NCI-H510A treated with DMSO at 0.1 percent for 48 hours (cell line): ENCODE measurements around the gene PNMA8B.
A peak's percentile ranks its signal among the peaks of the same experiment; 100 is the strongest.

Experiments
- DNase-seq: peaks from one replicate; lab custom pipeline; 2025; lab: John Stamatoyannopoulos, UW

The PNMA8B gene

DNA sequence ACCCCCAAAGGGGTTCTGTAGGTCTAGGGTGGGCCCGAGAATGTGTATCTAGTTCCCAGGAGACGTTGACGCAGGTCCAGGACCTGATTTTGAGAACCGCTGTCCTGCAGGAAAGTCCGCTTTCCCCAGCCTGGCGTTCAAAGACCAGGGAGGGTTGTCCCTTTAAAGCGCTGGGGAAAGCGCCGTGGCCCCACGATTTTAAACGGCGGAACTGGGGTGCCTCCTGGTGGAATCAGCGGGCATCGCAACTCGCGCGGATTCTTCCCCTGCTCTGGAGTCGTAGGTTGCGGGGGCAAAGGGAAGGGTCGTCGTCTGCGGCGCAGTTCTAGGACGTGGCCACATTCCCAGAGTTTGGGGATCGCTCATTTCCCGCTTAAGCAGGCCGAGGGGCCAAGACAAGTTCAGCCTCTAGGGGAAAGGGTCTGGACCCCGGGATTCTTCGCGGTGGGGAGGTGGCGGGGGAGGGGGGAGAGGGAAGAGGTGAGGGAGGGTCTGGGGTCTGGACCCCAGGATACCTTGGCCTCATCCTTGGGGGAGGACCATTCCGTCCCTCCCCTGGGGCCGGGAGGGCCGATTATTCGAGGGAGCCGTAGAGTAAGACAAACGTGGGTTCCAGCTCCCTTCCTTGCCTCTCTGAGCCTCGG is 7.7 kb downstream of the PNMA8B start:
- peak; percentile 64 for DNase-seq

DNA sequence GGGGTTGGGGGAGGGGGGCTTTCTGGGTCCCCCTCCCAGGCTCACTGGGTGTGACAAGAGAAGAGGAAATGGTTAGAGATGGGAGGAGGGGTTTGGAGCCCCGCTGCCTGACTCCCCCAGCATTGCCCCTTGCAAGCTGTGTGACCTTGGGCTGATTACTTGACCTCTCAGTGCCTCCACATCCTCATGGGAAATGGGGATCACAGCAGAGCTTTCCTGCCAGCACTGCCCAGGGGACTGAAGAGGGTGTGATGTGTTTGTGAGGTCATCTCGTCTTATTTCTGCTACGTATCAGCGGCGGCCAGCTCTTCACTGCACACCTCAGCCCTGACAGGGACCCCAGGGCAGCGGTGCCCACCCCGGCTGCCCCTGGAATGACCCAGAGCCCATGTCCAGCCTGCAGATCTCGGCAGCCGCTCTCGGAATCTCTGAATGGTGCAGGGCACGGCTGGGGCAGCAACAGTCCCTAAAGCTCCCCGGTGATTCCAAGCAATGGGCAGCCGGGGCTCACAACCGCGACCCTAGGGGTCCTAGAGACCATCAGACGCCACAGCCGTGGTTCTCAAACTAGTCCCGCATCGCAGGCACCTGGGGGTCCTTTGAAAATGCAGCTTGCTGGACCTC is 8.4 kb downstream of the PNMA8B start:
- DNase-seq, result no peak

DNA sequence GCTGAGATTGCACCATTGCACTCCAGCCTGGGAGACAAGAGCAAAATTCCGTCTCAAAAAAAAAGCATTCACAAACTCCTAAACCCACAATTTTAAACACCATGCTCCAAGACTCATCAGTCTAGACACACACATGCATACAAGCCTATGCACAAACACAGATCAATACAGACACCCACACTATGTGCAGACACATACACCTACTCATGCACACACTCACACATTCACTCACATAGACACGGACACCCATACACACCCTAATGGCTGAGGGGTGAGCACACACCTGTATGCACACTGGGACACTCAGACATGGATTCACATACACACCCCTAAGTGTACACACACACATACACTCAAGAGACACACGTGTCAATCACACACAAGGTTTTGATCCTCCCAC is 9.3 kb downstream of the PNMA8B start:
- DNase-seq, result no peak

DNA sequence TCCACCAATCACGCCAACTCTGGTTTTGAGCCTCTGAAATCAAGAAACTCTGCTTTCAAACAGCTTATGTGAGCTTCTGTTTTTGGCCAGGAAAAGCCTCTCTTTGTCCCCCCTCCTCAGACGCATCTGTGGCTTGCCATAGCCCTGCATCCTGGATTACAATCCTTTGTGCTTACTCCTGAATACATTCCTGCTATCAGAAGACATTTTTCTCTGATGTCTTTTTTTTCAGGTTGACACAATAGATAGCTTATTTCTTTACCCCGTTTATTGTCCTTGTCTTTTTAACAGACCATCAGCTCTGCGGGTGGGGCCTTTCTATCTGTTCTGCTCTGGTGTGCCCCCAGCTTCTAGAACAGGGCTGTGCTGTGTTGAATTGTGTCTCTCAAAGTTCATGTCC is 11.0 kb downstream of the PNMA8B start:
- no peak for DNase-seq

DNA sequence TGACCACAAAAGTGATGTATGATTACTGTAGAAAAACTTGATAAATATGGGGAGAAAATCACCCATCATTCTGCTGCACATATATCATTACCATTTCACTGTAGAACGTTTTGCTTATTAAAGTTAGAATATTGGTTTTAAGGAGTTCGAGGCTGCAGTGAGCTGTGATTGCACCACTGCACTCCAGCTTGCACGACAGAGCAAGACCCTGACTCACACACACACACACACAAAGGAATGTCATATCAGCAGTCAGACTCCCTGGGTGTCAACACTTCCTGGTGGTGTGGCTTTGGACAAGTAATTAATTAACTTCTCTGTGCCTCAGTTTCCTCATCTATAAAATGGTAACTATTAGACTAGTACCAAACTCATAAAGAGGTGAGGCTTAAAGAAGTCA is 13.0 kb downstream of the PNMA8B start:
- no peak for DNase-seq

DNA sequence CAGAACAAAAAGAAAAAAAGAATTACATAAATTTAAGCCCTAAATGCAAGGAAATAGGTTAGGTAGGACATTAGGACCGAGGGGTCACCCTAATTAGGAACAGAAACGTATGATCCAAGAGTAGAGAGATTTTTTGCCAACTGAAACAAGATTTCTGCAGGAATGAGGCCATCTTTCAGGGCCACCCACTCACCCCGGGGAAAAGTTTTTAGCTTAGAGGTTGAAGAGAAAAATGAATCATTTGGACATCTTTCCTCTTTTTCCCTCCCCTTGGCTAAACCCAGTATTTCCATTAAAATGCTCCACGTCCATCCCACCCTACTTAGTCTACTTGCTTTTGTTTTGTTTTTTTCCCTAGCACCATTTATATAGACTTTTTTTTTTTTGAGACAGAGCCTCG is 13.7 kb downstream of the PNMA8B start:
- no peak for DNase-seq

- no peak for DNase-seq
These were observed 14.3 kb downstream of the PNMA8B start for GRCh38 chr19:46481223-46481848.

GRCh38 chr19:46480415-46480814 is 15.3 kb downstream of the PNMA8B start:
- peak; percentile 30 for DNase-seq

DNA sequence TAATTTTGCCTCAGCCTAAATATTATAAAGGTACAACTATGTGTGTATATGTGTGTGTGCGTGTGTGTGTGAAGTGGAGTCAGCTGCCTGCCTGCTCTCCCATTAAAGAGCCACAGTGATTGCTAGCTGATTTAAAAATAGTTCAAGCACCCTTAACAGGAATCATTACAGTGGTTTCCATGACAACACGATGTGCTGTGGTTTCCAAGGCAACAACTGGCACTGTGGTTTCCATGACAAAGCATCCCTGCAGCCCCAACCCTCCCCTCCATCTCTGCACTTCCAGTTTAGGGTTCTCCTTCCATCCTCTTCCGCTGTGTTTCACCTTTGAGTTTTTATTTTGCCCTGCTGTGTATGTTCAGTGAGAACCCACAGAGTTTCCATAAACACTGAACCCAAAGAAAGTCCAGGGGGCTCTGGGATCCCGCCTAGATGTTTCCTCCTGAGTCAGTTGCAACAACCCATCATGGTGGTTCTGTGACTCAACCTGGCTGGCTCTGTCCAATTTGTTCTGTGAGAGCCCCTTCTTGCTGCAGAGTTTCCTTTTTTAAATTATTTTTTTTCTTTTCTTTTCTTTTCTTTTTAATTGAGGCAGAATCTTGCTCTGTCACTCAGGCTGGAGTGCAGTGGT is 17.2 kb downstream of the PNMA8B start:
- peak; percentile 20 for DNase-seq

GRCh38 chr19:46475986-46476385 is 19.7 kb downstream of the PNMA8B start:
- no peak for DNase-seq

DNA sequence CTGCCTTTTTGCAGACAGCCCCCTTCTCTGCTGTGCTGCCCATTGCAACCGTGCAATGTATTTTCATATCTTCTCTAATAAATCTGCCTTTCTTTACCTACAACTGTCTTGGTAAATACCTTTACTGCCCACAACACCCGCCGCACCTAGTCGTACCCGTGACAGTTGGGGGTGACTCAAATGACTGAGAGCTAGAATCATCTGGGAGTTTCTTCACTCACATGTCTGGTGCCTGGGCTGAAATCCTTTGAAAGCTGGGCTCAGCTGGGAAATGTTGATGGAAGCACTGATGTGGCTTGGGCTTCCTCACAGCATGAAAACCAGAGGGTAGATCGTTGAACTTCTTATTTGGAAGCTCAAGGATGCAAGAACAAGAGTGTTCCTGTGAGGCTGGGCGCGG is 21.5 kb downstream of the PNMA8B start:
- DNase-seq, result no peak

- DNase-seq, result no peak
These were observed 23.1 kb downstream of the PNMA8B start for GRCh38 chr19:46472592-46472991.

DNA sequence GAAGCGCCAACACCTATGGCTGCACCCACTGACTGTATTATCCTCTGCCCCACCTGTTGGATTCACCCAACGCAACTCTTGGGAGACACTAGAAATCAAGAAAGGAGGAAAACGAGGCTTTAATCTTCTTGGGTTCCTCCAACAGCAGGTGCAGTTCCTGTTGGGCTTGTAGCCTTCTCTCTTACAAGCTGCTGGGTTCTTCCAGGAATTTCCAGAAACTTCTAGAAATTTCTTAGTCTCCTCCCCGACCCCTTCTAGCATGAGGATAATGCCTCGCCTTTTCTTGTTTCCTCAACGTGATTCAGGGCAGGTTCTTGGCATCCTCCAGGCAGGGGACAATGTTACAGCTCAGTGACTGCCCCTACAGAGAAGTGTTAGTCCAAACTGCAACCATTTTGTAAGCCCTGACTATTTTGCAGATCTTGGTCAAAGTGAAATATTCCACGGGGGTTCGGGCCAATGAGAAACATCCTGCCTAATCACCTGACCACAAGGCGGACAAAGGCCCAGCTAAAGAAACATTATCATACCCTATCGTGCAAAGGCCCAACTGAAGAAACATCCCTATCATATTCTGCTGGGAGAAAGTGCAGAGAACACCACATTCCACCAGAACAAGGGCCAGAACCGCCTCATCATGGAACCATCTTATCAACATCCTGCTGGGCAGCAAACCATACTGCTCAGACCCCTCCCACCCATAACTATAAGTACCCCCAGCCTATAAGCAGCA is 23.7 kb downstream of the PNMA8B start:
- DNase-seq, result peak; percentile 17

- peak; percentile 60 for DNase-seq
These were observed 24.4 kb downstream of the PNMA8B start, which contains the start of gene PNMA8A for GRCh38 chr19:46471116-46471733. Gene PNMA8A (minus strand): TSS chr19:46471563. CDS start chr19:46471035, 528 bp downstream.

DNA sequence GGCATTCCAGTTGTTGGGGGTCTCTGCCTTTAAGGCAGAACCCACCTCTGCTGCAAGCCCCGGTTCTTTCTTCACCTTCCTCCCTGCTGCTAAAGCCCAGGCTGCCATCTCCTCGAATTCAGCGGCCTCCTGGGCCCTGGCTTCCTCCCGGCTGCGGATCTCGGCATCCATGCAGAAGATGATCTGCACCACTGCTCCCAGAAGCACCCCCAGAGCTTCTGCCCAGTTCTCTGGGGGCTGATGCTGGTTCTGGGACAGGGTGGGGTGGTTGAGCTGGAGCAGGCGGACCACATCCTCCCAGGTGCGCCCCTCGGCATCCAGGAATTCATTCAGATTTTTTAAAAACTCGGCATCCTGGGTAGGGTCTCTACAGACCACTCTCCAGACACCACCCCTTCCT is 25.3 kb downstream of the PNMA8B start:
- no peak for DNase-seq

DNA sequence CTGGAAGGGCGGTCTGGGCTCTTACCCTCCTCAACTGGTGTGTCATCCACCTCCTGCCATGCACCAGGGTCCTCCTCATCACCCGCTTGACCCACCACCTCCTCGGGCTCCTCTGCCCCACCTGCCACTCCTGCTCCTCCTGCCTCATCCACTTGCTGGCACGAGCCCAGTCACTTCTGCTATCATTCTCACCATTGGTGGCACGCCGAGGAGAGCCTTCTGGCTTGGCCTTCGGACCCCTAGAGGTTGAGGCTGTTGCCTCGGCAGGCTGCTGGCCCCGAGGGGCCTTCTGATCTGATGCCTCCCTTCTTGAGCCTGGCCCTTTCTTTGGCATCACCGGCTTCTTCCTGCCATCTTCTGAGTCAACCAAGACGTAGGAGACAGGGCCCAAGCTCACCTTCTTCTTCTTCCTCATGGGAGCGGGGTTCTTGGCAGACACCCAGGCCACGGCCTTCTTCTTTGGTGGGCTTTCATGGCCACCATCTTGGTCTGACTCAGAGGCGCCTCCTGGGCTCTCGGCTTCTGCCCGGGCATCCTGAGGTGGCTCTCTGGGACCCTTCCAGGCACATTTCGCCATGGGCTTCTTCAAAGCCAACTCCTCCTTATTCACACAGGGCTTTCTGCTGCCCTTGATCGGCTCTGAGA is 26.0 kb downstream of the PNMA8B start:
- no peak for DNase-seq

DNA sequence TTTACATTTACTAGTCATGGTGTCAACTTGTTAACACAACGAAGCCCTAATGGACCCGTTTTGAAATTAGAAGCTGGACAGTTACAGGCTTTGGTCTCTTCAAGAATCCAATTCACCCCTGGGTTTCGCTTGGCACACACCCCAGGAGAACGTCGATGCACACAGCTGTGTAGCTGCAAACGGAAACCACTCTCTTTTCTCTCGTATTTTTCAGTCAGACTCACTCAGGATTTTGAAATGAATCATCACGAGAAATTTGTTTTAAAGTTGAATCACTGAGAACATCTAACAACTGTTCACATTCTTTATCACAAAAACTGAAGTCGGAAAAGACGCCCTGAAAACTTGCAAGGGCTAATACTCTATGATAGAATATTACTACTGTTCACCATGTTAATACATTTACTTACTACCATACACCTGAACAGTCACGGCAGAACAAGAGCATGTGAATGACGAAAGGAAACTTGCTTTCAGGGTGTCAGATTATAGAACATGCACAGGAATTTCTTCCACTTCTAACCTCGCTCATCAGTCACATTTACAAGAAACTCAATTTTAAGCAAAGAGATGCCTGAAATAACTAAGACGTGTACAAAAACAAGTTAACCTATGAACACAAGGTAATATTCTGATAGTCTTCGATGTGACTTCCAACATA is 29.0 kb downstream of the PNMA8B start:
- DNase-seq, result no peak

DNA sequence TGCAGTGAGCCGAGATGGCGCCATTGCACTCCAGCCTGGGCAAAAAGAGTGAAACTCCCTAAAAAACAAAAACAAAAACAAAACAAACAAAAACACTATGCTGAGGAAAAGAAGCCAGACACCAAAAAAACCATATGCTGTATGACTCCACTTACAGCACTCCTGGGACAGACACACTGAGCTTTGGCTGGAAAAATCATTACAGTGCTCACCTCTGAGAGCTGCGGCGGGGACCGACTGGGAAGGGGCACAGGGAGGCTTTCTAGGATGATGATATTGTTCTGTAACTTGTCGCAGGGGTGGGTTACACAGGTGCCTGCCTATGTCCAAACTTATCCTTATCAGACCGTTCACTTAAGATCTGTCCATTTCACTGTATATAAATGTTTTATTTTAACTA is 32.2 kb downstream of the PNMA8B start:
- no peak for DNase-seq

DNA sequence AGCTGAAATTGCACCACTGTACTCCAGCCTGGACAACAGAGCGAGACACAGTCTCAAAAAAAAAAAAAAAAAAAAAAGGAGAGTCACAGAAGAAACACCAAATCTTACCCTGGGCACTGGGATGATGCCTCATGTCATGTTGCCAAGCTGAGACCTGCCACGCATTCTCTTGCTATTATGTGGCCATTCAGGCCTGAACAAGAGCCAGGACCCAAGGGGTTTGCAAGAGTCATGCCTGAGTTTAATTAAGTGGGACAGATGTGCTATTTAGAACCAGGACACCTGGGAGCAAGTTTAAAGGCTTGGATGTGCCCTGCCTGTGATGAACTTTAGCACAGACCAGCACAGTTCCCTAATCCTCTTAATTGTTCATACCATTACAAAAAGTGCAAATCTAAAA is 34.1 kb downstream of the PNMA8B start:
- DNase-seq, result no peak

DNA sequence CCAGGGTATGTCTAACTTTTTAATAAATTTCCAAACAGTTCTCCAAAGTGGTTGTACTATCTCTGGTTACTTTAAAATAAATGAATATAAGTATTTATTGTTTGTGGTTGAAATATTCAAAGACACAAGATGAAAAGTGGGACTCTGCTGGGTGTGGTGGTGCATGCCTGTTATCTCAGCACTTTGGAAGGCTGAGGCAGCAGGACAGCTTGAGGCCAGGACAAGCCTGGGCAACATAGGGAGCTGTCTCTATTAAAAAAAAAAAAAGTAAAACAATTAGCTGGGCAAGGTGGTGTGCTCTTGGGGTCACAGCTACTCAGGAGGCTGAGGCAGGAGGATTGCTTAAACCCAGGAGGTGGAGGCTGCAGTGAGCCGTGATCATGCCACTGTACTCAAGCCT is 34.7 kb downstream of the PNMA8B start:
- DNase-seq, result no peak

- no peak for DNase-seq
These were observed 35.6 kb downstream of the PNMA8B start for GRCh38 chr19:46460055-46460454.
